Colon (tissue), 2 donors: Measurements from ENCODE around the gene TNKS1BP1.

Experiments
- FAIRE-seq: peaks from 2 replicates; lab custom pipeline; 2012; peaks lifted over from hg19 to GRCh38; lab: Jason Lieb, UNC
- donor health status: control.
- donor health status: control.

TNKS1BP1 gene

GRCh38 chr11:57254631-57255030, 70.1 kb downstream of the TNKS1BP1 start:
- FAIRE-seq, result no peak

- FAIRE-seq, result no peak
Observed at GRCh38 chr11:57251491-57252104, 73.2 kb downstream of the TNKS1BP1 start.

- FAIRE-seq, result no peak
Observed at GRCh38 chr11:57251037-57251436, 73.7 kb downstream of the TNKS1BP1 start.
